Globus pallidus (tissue), 1 donor: ENCODE measurements around the gene CCDC88B.
"Not testable (repeated sequence)": the region's sequence is repeated elsewhere in the genome, so short reads cannot be mapped to it uniquely, and the experiment has no call there.

Experiments
- DNase-seq: peaks from one replicate; pipeline ENCODE4 v3.0.0-alpha.2; 2015; ENCODE audit warnings: low spot score

CCDC88B gene

DNA sequence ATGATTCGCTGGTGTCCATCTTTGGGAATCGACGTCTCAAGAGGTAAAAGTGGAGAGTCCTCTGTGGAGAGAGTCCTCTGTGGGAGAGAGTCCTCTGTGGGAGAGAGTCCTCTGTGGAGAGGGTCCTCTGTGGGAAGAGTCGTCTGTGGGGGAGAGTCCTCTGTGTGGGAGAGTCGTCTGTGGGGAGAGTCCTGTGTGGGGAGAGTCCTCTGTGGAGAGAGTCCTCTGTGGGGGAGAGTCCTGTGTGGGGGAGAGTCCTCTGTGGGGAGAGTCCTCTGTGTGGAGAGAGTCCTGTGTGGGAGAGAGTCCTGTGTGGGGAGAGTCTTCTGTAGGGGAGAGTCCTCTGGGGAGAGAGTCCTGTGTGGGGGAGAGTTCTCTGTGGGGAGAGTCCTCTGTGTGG lies 19.0 kb upstream of the CCDC88B start:
- DNase-seq: no peak

DNA sequence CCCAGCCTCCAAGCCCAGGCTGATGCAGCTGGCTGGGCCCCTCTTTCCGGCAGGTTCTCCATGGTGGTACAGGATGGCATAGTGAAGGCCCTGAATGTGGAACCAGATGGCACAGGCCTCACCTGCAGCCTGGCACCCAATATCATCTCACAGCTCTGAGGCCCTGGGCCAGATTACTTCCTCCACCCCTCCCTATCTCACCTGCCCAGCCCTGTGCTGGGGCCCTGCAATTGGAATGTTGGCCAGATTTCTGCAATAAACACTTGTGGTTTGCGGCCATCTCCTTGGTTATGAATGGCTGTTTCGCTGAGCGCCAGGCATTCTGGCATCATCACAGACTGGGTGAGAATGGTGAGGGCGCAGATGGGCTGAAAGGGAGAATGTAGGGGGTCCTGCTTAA lies 18.5 kb upstream of the CCDC88B start:
- DNase-seq: no peak

DNA sequence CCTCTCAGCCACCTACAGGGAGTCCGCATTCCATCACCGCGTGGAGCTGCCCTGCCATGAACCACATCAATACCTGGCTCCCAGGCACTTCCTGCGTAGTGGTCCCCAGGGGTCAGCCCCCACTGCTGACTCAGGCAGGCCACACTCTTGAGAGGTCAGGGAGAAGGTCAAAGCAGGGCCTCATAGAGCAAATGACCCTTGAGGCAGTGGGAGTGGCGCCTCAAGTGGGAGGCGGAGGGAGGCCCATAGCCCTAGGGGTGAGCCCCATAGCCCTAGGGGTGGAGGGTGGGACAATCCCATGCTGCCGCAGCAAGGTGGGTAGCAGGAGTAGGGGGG lies 17.1 kb upstream of the CCDC88B start:
- no peak for DNase-seq

DNA sequence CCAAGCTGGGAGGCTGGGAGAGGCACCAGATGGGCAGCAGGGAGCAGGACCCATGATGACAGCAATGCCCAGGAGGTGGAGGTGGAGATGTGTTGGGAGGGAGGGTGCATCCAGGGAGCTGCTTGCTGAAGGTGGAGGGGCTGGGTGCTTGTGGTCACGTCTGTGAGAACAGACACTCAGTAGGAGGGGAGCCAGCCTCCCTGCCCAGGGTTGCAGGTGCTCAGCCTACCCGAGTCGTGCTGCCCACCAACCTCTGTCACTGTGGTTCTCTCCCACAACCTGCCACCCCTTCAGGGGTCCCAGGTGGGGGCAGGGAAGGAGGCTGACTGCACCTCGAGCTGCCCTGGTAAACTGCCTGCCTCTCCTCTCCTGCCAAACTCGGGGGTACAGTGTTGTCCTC lies 16.6 kb upstream of the CCDC88B start:
- DNase-seq: no peak

DNA sequence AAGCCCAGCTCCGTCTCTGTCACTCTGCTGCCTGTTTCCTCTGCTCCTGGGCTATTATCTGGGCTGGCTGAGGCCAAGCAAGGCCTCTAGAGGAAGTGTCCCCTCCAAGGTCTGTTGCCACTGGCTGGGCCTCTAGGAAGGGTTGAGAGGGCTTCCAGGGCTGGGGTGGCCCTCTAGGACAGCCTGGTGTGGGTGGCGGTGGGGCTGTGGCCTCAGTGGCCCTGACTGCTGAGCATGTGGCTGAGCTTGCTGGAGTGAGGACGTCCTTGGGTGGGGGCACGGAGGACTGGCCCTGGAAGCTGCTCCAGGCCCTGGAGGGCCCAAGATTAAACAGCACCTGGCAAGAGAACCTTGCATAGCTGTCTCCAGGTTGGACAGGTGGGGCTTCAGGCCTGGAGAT lies 16.0 kb upstream of the CCDC88B start:
- DNase-seq: not testable (repeated sequence)

DNA sequence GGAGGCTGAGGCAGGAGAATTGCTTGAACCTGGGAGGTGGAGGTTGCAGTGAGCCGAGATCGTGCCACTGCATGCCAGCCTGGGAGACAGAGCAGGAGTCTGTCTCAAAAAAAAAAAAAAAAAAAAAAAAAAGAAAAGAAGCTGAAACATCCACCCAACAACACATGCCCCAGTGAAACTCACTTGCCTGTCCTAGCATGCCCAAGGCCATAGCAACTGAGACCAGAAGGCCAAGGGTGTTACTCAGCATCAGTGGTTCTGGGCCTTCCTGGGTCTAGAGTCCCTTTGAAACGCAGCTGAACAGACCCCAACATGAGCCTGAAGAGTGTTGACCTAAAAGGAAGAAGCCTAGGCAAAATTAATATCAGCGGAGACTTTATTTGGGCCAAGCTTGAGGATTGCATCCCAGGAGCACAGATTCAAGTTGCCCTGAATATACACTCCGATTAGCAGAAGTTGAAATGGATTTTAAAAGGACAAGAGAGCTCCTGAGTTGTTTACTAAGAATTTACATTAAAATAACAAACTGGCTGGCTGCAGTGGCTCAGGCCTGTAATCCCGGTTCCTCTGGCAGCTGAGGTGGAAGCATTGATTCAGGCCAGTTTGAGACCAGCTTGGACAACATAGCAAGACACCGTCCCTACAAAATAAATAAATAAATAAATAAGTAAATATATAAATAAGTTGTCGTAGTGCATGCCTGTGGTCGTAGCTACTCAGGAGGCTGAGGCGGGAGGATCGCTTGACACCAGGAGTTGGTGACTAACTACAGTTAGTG lies 15.1 kb upstream of the CCDC88B start:
- no peak for DNase-seq

DNA sequence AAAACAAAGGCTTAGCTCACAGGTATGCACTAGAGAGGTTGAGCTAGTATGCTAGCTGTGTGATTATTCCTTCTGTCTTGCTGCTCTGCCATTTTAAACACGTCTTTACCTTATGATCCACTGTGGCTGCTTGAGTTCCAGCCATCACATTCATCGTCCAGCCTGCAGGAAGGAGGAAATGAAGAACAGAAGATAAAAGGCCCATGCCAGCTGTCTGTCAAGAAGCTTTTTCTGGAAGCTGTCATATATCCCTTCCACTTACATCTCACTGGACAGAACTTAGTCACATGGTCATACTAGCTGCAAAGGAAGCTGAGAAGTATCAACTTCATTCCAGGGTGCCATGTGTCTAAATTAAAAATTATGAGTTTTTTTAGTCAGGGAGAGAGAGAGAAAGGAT lies 12.6 kb upstream of the CCDC88B start:
- no peak for DNase-seq

DNA sequence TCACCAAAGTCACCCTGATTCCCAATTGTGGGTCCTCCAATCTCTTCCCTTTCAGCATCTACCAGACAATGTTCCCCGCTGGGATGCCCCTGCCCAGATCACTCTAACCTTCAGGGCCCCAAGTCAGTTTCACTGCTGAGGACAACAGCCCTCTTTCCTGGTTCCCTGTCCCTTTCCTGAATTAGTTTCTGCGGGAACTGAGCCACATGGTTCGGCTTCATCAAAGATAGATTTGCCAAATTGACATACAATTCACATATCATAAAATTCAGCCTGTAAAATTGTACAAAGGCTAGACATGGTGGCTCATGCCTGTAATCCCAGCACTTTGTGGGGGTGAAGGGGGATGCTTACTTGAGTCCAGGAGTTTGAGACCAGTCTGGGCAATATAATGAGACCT lies 12.0 kb upstream of the CCDC88B start:
- DNase-seq: no peak

DNA sequence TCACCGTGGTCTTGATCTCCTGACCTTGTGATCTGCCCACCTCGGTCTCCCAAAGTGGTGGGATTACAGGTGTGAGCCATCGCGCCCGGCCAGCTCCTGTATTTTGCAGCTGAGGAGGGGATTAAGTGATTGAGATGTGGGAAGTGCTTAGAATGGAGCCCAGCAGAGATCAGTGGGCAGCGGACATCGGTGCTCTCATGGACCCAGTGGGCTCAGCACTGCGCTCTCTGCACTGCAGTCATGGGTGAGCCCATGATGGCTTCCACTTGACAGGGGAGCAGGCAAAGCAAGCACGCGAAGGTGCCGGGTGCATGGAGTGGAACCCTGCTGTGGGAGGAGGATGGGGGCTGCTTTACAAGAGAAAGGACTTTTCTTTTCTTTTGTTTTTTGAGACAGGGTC lies 9.1 kb upstream of the CCDC88B start:
- DNase-seq: no peak

DNA sequence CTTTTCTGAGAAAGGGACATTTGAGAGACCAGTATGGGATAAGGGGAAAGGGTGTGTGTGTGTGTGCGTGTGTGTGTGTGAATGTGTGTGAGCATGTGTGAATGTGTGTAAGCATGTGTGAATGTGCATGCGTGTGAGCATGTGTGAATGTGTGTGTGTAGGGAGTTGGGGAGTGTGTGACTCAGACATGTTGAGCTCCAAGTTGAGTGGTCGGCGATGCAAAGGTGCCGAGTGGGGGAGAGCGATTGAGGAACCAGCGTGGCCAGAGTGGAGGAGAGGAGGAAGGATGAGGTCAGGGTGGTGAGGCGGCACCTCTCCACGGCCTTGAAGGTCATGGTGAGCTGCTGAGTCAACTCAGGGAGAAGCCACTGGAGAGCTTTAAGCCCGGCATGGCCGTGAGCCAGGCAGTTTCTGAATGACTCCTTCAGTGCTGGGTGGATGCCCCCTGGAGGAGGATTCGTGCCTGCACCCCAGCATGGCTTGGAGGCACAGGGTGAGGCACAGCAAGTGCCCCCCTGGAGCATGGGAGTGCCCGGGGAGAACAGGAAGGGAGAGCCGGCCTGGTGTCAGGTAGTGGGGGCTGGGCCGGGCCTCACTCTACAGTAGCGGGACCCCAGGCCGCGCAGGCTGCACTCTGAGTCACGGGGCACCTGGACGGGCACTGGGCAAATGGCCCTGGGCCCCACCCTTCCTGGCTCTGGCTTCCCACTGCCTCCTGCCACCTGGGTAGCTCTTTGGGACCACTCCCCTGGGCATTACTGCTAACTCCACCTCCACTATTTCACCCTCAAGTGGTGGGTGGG lies 8.2 kb upstream of the CCDC88B start:
- no peak for DNase-seq

DNA sequence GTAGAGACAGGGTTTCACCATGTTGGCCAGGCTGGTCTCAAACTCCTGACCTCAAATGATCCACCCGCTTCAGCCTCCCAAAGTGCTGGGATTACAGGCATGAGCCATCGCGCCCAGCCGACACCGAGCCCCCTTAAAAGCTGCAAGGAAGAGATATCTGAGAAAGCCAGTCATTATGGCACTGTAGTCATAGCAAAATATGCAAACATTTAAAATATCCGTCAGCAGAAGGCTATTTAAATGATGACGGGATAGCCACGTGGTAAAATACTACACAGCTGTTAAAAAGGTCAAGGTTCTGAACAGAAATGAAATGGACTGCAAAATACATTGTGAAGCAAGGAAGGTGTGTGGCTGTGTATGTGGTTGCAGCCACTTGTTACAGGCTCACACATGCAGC lies 6.4 kb upstream of the CCDC88B start:
- no peak for DNase-seq

DNA sequence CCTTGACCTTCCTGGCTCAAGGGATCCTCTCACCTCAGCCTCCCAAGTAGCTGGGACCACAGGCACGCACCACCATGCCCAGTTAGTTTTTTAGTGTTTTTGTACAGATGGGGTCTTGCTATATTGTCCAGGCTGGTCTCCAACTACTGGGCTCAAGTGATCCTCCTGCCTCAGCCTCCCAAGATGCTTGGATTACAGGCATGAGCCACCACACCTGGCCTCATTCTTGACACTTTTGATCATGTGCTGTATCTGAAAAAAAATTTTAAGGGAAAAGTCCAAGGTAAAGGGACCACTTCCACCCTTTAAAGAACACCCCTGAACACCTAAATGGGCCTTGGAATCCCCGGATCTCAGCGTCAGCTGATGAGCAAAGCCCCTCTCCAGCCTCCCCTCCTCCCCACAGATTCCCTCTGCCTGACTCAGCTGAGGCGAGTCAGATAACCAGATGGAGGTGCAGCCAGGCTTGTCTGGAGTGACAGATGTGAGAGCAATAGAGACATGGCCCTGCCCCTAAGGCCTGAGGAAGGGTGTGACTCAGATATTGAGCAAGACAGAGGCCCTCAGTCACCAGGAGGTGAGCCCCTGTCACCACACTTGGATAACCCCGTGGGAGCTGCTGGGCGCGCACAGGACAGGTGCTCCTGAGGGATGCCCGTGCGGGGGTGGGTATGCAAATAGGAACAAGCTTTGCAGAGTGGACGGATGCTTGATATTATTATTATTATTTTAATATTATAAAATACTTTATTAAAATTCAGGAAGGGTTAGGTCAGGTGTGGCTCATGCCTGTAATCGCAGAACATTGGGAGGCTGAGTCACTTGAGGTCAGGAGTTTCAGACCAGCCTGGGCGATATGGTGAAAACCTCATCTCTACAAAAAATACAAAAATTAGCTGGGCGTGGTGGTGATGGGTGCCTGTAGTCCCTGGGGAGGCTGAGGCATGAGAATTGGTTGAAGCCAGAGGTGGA lies 5.0 kb upstream of the CCDC88B start:
- DNase-seq: no peak

DNA sequence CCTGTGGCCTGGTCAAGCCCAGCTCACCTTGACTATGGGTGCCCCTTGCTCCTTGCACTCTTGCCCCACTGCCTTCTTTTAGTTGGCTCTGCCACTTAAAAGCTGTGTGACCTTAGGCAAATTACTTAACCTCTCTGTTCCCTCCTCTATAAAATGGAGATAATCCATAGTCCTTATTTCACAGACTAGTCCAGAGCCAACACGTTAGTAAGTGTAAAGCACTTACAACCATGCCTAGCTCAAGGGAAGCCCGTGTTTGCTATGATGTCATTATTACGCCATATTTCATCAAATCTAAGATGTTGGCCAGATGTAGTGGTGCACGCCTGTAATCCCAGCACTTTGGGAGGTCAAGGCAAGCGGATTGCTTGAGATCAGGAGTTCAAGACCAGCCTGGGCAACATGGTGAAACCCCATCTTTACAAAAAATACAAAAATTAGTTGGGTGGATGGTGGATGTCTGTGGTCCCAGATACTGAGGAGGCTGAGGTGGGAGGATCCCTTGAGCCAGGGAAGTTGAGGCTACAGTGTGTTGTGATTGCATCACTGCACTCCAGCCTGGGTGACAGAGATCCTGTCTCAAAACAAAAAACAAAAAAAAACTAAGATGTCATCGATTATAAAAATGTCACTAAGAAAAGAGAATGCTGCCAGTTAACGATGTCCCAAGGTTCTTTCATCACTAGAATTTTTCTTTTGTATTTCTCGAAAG lies 2.3 kb upstream of the CCDC88B start:
- DNase-seq: no peak

DNA sequence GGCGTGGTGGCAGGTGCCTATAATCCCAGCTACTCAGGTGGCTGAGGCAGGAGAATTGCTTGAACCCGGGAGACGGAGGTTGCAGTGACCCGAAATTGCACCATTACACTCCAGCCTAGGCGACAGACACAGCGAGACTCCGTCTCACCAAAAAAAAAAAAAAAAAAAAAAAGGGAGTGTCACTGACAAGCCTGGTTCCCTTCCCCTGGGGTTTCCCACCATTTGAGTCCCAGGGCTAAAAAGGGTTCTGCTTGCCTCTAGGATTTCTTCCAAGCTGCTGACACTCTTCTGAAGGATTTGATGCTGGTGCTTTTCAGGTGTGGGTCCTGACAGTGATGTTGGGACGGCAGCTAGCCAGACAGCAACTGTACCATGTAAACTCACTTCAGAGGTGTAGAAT lies 1.3 kb upstream of the CCDC88B start:
- DNase-seq: no peak

DNA sequence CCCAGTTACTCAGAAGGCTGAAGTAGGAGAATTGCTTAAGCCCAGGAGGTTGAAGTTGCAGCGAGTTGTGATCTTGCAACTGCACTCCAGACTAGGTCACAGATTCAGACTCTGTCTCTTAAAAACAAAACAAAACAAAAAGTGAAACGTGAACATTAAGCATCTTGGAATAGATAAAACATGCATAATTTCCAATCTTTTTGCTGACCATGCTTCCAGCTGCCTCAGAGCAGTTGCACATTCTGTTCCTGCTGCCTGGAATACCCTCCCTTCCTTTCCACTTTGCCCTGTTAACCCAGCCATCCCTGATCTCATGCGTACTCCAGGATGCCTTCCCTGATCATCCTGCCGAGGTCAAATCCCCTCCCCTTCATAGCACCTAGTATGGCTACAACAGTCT lies 718 bp upstream of the CCDC88B start:
- DNase-seq: no peak

DNA sequence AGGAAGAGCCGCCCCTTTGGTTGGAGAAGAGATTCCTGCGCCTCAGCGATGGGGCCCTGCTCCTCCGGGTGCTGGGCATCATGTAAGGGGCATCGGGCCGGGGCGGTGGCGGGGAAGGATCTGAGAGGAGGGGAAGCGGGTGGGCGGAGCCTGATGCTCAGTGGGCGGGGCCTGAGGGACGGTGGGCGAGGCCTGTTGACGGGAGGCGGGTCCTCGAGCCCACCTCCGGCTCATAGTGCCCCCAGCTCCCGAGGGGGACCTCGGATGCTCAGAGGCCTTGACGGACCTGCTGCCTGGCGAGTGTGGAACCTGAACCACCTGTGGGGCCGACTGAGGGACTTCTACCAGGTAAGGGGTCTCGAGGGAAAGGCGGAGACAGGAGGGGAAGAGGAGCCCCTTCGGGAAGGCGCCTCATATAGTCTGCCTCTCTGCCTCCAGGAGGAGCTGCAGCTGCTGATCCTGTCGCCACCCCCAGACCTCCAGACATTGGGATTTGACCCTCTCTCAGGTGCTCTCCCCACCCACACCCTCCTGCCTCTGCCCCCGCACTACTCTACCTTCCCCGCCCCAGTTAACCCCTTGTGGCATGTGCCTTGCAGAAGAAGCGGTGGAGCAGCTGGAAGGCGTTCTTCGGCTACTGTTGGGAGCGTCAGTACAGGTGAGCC lies 799 bp downstream of the CCDC88B start:
- DNase-seq: no peak

DNA sequence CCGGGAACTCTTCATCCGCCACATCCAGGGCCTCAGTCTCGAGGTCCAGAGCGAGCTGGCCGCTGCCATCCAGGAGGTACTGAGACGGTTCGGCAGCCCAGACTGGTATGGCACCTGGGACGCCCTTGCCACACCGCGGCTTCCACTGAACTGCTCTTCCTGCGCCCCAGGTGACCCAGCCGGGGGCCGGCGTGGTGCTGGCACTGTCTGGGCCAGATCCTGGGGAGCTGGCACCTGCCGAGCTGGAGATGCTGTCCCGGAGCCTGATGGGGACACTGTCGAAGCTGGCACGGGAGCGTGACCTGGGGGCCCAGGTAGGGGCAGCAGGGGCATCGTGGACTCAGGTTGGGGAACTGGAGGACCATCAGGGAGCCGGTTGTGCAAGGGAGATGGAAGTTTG lies 1.4 kb downstream of the CCDC88B start:
- no peak for DNase-seq

DNA sequence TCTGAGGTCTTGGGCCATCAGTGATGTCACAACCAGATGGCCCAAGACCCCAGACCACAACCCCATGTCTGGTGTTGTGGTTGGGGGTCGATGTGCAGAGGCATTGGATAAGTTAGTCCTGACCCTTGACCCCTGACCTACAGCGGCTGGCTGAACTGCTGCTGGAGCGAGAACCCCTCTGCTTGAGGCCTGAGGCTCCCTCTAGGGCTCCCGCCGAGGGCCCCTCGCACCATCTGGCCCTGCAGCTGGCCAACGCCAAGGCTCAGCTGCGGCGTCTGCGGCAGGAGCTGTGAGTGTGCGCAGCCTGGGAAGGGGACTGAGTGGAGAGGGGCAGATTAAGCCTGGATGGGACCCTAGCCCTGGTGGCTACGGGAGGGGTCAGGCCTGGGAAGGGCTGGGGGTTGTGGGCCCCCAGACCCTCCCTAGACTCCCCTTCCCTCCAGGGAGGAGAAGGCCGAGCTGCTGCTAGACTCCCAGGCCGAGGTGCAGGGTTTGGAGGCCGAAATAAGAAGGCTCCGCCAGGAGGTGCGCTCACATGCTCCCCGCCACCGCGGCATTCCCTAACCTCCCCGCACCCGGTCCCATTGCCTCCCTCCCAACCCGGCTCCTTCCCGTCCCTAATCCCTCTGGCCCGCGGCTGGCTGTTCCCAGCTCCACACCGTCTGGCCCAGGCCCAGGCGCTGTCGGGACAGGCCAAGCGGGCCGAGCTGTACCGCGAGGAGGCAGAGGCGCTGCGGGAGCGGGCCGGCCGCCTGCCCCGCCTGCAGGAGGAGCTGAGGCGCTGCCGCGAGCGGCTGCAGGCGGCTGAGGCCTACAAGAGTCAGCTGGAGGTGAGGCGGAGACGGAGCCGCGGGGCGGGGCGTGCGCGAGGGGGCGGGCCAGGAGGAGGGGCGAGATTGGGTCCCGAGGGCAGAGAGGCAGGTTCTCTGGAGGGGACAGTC lies 2.1 kb downstream of the CCDC88B start:
- DNase-seq: peak; percentile 66

DNA sequence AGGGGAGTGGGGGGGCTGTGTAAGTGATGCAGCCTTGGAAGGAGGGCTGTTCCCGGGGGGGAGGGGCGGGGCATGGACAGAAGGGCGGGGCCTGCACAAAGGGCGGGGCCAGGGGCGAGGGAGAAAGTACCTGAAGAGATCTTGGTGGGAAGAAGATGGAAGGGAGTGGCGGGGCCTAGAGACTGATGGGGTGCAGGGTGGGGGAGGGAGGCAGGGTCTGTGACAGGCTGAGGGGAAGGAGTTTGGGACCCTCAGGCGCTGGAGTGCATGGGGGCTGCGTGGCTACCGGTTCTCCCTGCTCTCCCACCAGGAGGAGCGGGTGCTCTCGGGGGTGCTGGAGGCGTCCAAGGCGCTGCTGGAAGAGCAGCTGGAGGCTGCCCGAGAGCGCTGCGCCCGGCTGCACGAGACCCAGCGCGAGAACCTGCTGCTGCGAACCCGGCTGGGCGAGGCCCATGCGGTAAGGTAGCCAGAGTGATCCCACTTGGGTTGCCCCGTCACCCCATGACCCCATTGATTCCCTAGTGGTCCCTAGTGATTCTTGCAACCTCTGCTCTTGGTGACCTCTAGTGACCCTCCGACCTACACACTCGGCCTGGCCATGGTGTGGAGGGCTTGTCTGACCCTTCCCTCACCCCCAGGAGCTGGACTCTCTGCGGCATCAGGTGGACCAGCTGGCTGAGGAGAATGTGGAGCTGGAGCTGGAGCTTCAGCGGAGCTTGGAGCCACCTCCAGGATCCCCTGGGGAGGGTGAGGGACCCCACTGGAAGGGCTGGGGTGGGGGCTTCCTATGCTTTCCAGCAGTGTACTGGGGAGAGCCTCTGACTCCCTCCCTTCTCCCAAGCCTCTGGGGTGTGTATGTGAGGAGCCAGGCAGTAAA lies 3.1 kb downstream of the CCDC88B start:
- no peak for DNase-seq
